Neural progenitor cell (in vitro differentiated cells): ENCODE results near the gene TRAF2. TPM values are rescaled to one million over a fixed set of nuclear protein-coding genes. Genes with fewer than 3 reads are reported as not detected.

Experiments used
- DNase-seq: peaks from one replicate; pipeline ENCODE4 v3.0.0-alpha.2; 2016; ENCODE audit warnings: low spot score
- H2AFZ ChIP-seq: fragments of 200-600 bp; sonication (generic); replicated peaks from 2 replicates; pipeline ENCODE4 v1.6.1; 2016; ENCODE audit warnings: antibody characterized with exemption
- H3F3A ChIP-seq: fragments of 200-600 bp; sonication (generic); 2 replicates; pipeline ENCODE4 v1.6.1; 2016; ENCODE audit warnings: antibody characterized with exemption, low read depth
- H3K27ac ChIP-seq: fragments of 200-600 bp; sonication (generic); 2 replicates; pipeline ENCODE4 v1.5.1; 2016; ENCODE audit warnings: mild to moderate bottlenecking
- H3K27me3 ChIP-seq: fragments of 200-600 bp; sonication (generic); 2 replicates; pipeline ENCODE4 v1.6.1; 2016; ENCODE audit warnings: mild to moderate bottlenecking, moderate library complexity
- H3K36me3 ChIP-seq: fragments of 200-600 bp; sonication (generic); 2 replicates; pipeline ENCODE4 v1.5.1; 2016
- H3K4me1 ChIP-seq: fragments of 200-600 bp; sonication (generic); 2 replicates; pipeline ENCODE4 v1.6.1; 2016; ENCODE audit warnings: mixed run types
- H3K4me2 ChIP-seq: fragments of 200-600 bp; sonication (generic); 2 replicates; pipeline ENCODE4 v1.6.1; 2016
- H3K4me3 ChIP-seq: fragments of 200-600 bp; sonication (generic); 2 replicates; pipeline ENCODE4 v1.5.1; 2016
- H3K79me2 ChIP-seq: fragments of 200-600 bp; sonication (generic); 2 replicates; pipeline ENCODE4 v1.6.1; 2016; ENCODE audit warnings: low read depth
- H3K9ac ChIP-seq: fragments of 200-600 bp; sonication (generic); 2 replicates; pipeline ENCODE4 v1.6.1; 2016
- H3K9me3 ChIP-seq: fragments of 200-600 bp; sonication (generic); 2 replicates; pipeline ENCODE4 v1.5.1; 2016; ENCODE audit warnings: low read depth
- H4K20me1 ChIP-seq: fragments of 200-600 bp; sonication (generic); 2 replicates; pipeline ENCODE4 v1.6.1; 2016; ENCODE audit warnings: low read depth
- H3K27ac Mint-ChIP-seq: 3 replicates; pipeline ENCODE4 v1.8.0; 2021; ENCODE audit warnings: mixed read lengths
- H3K27me3 Mint-ChIP-seq: 2 replicates; pipeline ENCODE4 v1.8.0; 2022; ENCODE audit warnings: low read depth, mild to moderate bottlenecking, inconsistent platforms, moderate library complexity, mixed read lengths; ENCODE audit not compliant: insufficient read depth
- H3K36me3 Mint-ChIP-seq: 3 replicates; pipeline ENCODE4 v1.8.0; 2021; ENCODE audit warnings: mixed read lengths
- H3K4me1 Mint-ChIP-seq: 3 replicates; pipeline ENCODE4 v1.8.0; 2021; ENCODE audit warnings: mixed read lengths
- H3K4me3 Mint-ChIP-seq: 3 replicates; pipeline ENCODE4 v1.8.0; 2021; ENCODE audit warnings: mild to moderate bottlenecking, moderate library complexity, mixed read lengths
- H3K9me3 Mint-ChIP-seq: 3 replicates; pipeline ENCODE4 v1.8.0; 2020; ENCODE audit warnings: mixed read lengths
- CTCF ChIP-seq: fragments of 200-600 bp; sonication (generic); IDR thresholded peaks from 2 replicates; pipeline ENCODE4 v1.5.1; 2017; ENCODE audit warnings: antibody characterized with exemption, mild to moderate bottlenecking
- EZH2 ChIP-seq: fragments of 200-600 bp; sonication (generic); IDR thresholded peaks from 2 replicates; pipeline ENCODE4 v1.6.1; 2017; ENCODE audit warnings: antibody characterized with exemption, mild to moderate bottlenecking, moderate library complexity
- EZH2phosphoT487 ChIP-seq: fragments of 200-600 bp; sonication (generic); IDR thresholded peaks from 2 replicates; pipeline ENCODE4 v1.6.1; 2017; ENCODE audit warnings: antibody characterized with exemption
- total RNA-seq: library from RNA; depleted of rRNA; stranded (reverse); fragments of >200 nt; gene quantifications from 2 replicates; pipeline ENCODE4 v1.2.3, GENCODE V29; 2015; ENCODE audit warnings: low replicate concordance

Gene TRAF2
- total RNA-seq, 1 donor from 2014 or later, result 16.1 TPM

DNA sequence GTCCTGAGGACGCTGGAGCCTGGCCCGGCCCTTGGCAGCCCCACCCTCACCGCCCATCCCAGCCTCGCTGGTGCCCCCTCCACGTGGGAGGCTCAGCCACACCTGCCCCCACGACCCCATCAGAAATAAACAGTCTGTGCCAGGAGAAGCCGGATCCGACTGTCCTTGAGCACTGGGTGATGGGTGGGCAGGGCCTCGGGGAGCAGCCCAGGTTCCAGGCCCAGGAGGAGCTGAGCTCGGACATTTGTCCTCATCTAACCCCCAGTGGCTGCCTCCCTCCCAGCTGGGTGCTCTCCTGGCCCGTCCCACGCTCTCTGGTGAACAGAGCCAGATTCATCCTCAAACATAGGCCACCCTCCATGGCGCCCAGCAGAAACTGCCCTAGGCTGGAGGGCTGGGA is 86.4 kb downstream of the TRAF2 start:
- Histone ChIP-seq H3F3A (no peaks in the 10 kb centered on the region), H3K79me2 (no peaks in the 10 kb centered on the region), H3K4me3 (no peak overlapping the region), H3K9ac (no peak overlapping the region), H3K4me1 (peaks cover 6% of the 10 kb centered on the region), H3K27ac (no peak overlapping the region), H3K9me3 (no peaks in the 10 kb centered on the region), H3K36me3 (no peaks in the 10 kb centered on the region), H3K27me3 (peaks cover 11% of the 10 kb centered on the region), H2AFZ (no peak overlapping the region), H4K20me1 (no peaks in the 10 kb centered on the region), H3K4me2 (no peak overlapping the region)
- H3K27me3 Mint-ChIP-seq, result peaks cover 5% of the 10 kb centered on the region
- no peaks in the 10 kb centered on the region for H3K9me3 Mint-ChIP-seq
- no peak for TF ChIP-seq CTCF
- no peak for TF ChIP-seq EZH2phosphoT487
- TF ChIP-seq EZH2, result no peak
- no peak overlapping the region for H3K4me3 Mint-ChIP-seq
- peaks cover 2% of the 10 kb centered on the region for H3K4me1 Mint-ChIP-seq
- DNase-seq, result no peak
- no peak overlapping the region for H3K27ac Mint-ChIP-seq
- H3K36me3 Mint-ChIP-seq, result no peaks in the 10 kb centered on the region

GRCh38 chr9:136973618-136974617 is 87.6 kb downstream of the TRAF2 start:
- H3K9me3 Mint-ChIP-seq, result no peaks in the 10 kb centered on the region
- Histone ChIP-seq H2AFZ (no peak overlapping the region), H3K27ac (no peak overlapping the region), H3K9me3 (no peaks in the 10 kb centered on the region), H3K79me2 (no peaks in the 10 kb centered on the region), H4K20me1 (no peaks in the 10 kb centered on the region), H3K27me3 (peaks cover 17% of the 10 kb centered on the region), H3K9ac (no peak overlapping the region), H3F3A (peaks cover 2% of the 10 kb centered on the region), H3K4me1 (peaks cover 7% of the 10 kb centered on the region), H3K36me3 (no peaks in the 10 kb centered on the region), H3K4me3 (no peak overlapping the region), H3K4me2 (no peak overlapping the region)
- no peaks in the 10 kb centered on the region for H3K36me3 Mint-ChIP-seq
- no peak for DNase-seq
- no peak overlapping the region for H3K27ac Mint-ChIP-seq
- H3K4me1 Mint-ChIP-seq, result peaks cover 2% of the 10 kb centered on the region
- peaks cover 5% of the 10 kb centered on the region for H3K27me3 Mint-ChIP-seq
- no peak for TF ChIP-seq EZH2phosphoT487
- no peak for TF ChIP-seq EZH2
- TF ChIP-seq CTCF, result no peak
- no peak overlapping the region for H3K4me3 Mint-ChIP-seq

DNA sequence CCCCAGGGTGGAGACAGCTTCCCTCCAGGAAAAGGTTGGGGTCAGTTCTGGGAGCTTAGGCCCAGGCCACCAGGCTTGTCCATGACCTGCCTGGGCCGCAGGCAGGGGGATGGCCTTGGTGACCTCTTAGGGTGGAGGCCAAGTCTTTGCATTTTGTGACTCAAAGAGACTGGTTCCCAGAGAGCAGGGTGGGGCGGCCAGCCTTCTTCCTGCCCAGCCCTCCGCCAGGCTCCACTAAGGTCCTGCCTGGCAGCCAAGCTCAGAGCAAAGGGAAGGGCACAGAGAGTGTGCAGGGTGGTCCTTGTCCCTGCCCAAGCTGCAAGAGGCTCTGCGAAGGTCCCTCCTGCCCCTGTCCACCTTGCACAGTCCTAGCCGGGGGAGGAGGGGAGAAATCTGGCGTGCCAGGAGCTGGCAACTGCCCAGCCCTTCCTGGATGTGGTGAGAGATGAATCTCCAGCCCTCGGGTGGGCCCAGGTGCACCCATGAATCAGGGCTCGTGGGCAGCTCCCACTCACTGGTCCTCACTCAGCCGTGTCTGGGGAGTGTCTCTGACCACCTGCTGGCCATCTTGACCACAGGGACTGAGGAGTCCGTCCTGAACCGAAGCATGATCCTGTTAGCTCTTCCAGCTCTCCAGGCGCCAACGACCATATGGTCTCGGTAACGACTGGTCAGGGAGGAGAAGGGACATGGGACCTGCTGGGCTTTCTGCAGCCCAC is 88.7 kb downstream of the TRAF2 start:
- H3K9me3 Mint-ChIP-seq, result no peaks in the 10 kb centered on the region
- H3K4me3 Mint-ChIP-seq, result peak overlapping the region; percentile 38
- H3K27me3 Mint-ChIP-seq, result peaks cover 7% of the 10 kb centered on the region
- no peaks in the 10 kb centered on the region for H3K36me3 Mint-ChIP-seq
- peaks cover 2% of the 10 kb centered on the region for H3K4me1 Mint-ChIP-seq
- H3K4me2 ChIP-seq, result no peak overlapping the region
- H3K36me3 ChIP-seq, result no peaks in the 10 kb centered on the region
- peaks cover 7% of the 10 kb centered on the region for H3K4me1 ChIP-seq
- H3K79me2 ChIP-seq, result no peaks in the 10 kb centered on the region
- no peaks in the 10 kb centered on the region for H3K9me3 ChIP-seq
- no peaks in the 10 kb centered on the region for H4K20me1 ChIP-seq
- H2AFZ ChIP-seq, result no peak overlapping the region
- no peak overlapping the region for H3K27ac Mint-ChIP-seq
- H3K9ac ChIP-seq, result no peak overlapping the region
- H3K27me3 ChIP-seq, result peaks cover 17% of the 10 kb centered on the region
- H3F3A ChIP-seq, result peaks cover 11% of the 10 kb centered on the region
- H3K27ac ChIP-seq, result no peak overlapping the region
- no peak for DNase-seq
- H3K4me3 ChIP-seq, result no peak overlapping the region
- TF ChIP-seq EZH2, result no peak
- no peak for TF ChIP-seq EZH2phosphoT487
- TF ChIP-seq CTCF, result no peak
